Gastroesophageal sphincter (tissue), 3 donors: ENCODE measurements around the gene RBPJ.

Source experiments
- POLR2A ChIP-seq, 2 donors: fragments of 450-650 bp; IDR thresholded peaks; one replicate each; pipeline ENCODE4 v1.6.1; 2017; ENCODE audit warnings: antibody characterized with exemption in 2 of 2, mild to moderate bottlenecking in 2 of 2, moderate library complexity in 1 of 2
- POLR2AphosphoS5 ChIP-seq: sonication (generic); formaldehyde crosslinking; IDR thresholded peaks from one replicate; pipeline ENCODE4 v1.6.1; 2017; ENCODE audit warnings: antibody characterized with exemption
- TF ChIP-seq, protein P1 (sequence below), 4 experiments: fragments of 200-600 bp in 2 of 4; fragments of 450-650 bp in 2 of 4; sonication (generic) in 1 of 4; IDR thresholded peaks; one replicate each; pipeline ENCODE4 v1.5.1; 2017 to 2019; ENCODE audit warnings: antibody characterized with exemption in 4 of 4, mild to moderate bottlenecking in 2 of 4, moderate library complexity in 2 of 4

DNA sequence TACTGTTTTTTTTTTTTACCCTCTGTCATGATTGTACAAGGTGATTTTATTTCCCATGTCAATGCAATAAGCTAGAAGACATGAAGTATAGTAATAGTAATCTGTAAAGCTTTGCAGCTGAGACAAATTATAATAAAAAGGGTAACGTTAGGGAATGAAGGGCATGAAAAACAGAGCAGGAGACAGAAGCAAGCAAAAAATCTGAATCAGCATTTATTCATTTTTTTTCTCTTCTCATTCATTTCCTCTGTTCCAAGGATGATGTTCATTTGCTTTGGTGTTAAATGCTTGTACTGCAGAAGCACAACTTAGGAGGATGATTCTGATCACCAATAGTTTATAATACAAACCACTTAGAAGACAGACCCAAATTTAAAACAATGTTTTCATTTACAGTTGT is 105.1 kb downstream of the RBPJ start:
- TF ChIP-seq POLR2AphosphoS5 (no peak), POLR2A (IDR thresholded peaks at IDR 0.05) (no peak)
- TF ChIP-seq, protein P1, sequence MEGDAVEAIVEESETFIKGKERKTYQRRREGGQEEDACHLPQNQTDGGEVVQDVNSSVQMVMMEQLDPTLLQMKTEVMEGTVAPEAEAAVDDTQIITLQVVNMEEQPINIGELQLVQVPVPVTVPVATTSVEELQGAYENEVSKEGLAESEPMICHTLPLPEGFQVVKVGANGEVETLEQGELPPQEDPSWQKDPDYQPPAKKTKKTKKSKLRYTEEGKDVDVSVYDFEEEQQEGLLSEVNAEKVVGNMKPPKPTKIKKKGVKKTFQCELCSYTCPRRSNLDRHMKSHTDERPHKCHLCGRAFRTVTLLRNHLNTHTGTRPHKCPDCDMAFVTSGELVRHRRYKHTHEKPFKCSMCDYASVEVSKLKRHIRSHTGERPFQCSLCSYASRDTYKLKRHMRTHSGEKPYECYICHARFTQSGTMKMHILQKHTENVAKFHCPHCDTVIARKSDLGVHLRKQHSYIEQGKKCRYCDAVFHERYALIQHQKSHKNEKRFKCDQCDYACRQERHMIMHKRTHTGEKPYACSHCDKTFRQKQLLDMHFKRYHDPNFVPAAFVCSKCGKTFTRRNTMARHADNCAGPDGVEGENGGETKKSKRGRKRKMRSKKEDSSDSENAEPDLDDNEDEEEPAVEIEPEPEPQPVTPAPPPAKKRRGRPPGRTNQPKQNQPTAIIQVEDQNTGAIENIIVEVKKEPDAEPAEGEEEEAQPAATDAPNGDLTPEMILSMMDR (IDR thresholded peaks at IDR 0.05): no peak
